Measurements from ENCODE around the gene KRTAP10-7.
"Not testable (repeated sequence)": the region's sequence is repeated elsewhere in the genome, so short reads cannot be mapped to it uniquely, and the experiment has no call there.

GRCh38 chr21:44590897-44591800, 9.2 kb upstream of the KRTAP10-7 start:
- TF ChIP-seq RAD21 (CRISPR knock-in tag; conservative IDR thresholded peaks at IDR 0.05 in 1 of 2, IDR thresholded peaks at IDR 0.05 in 1 of 2); CHD2 (IDR thresholded peaks at IDR 0.05; ENCODE audit: low read depth, low read length); NFYB (IDR thresholded peaks at IDR 0.05; ENCODE audit: extremely low read depth, insufficient read length); PKNOX1 (IDR thresholded peaks at IDR 0.05); HES1 (IDR thresholded peaks at IDR 0.05; ENCODE audit: low read depth); L3MBTL2 (IDR thresholded peaks at IDR 0.05): not testable (repeated sequence)
